Body of pancreas (tissue), 4 donors: ENCODE measurements around the gene MGARP.

ENCODE experiments used
- CTCF ChIP-seq, 7 experiments: fragments of 450-650 bp in 4 of 7; fragments of 200-600 bp in 3 of 7; sonication (generic) in 3 of 7; IDR thresholded peaks; one replicate each; pipeline ENCODE4 v1.5.1; 2016 to 2019; ENCODE audit warnings: antibody characterized with exemption in 7 of 7
- POLR2A ChIP-seq, 3 donors: fragments of 450-650 bp; IDR thresholded peaks; one replicate each; pipeline ENCODE4 v1.6.1; 2016; ENCODE audit warnings: antibody characterized with exemption in 3 of 3, mild to moderate bottlenecking in 2 of 3

GRCh38 chr4:139243448-139244365 lies 36.3 kb downstream of the MGARP start:
- TF ChIP-seq CTCF (IDR thresholded peaks at IDR 0.05) (no peak), POLR2A (IDR thresholded peaks at IDR 0.05) (no peak)
